Naive thymus-derived CD8-positive, alpha-beta T cell (primary cell): Measurements from ENCODE around the gene CACNA1A. TPM values are rescaled to one million over a fixed set of nuclear protein-coding genes. Genes with fewer than 3 reads are reported as not detected.
A peak's percentile ranks its signal among the peaks of the same experiment; 100 is the strongest.

ENCODE experiments used
- ATAC-seq, 2 donors: fragments of 150-1000 bp; cut with Tn5 transposase in 1 of 2; sonication (Bioruptor Pico), chemical (Tn5 transposase) in 1 of 2; 1 replicate in 1 of 2; 2 replicates in 1 of 2; pipeline ENCODE4 v1.10.0; 2021; ENCODE audit warnings: mild to moderate bottlenecking in 2 of 2, moderate library complexity in 2 of 2
- POLR2A ChIA-PET: fragments of 350-600 bp; sonication (Branson Sonifier 250); formaldehyde crosslinking; loops from one replicate; lab custom pipeline; 2021; ENCODE audit warnings: antibody characterized with exemption; lab: Charles Lee
- DNase-seq, 10 donors: peaks; one replicate each; pipeline versions ENCODE4 v3.0.0 to v3.0.0-alpha.2; 2020 to 2022
- H3K27ac Mint-ChIP-seq, 10 donors: one replicate each; pipeline ENCODE4 v1.8.0; 2020 to 2022; ENCODE audit warnings: mild to moderate bottlenecking in 10 of 10, mixed read lengths in 10 of 10, moderate library complexity in 4 of 10, inconsistent platforms in 1 of 10
- H3K27me3 Mint-ChIP-seq, 5 donors: one replicate each; pipeline ENCODE4 v1.8.0; 2021 to 2022; ENCODE audit warnings: mixed read lengths in 5 of 5
- H3K36me3 Mint-ChIP-seq, 3 donors: one replicate each; pipeline ENCODE4 v1.8.0; 2020 to 2022; ENCODE audit warnings: mixed read lengths in 3 of 3, mild to moderate bottlenecking in 2 of 3, inconsistent platforms in 1 of 3
- H3K4me1 Mint-ChIP-seq, 4 donors: one replicate each; pipeline ENCODE4 v1.8.0; 2021 to 2022; ENCODE audit warnings: mixed read lengths in 4 of 4
- H3K4me3 Mint-ChIP-seq, 10 donors: one replicate each; pipeline ENCODE4 v1.8.0; 2020 to 2022; ENCODE audit warnings: mild to moderate bottlenecking in 10 of 10, mixed read lengths in 10 of 10, moderate library complexity in 6 of 10, inconsistent platforms in 1 of 10
- H3K9me3 Mint-ChIP-seq, 9 donors: one replicate each; pipeline ENCODE4 v1.8.0; 2020 to 2022; ENCODE audit warnings: mixed read lengths in 9 of 9, mild to moderate bottlenecking in 3 of 9, inconsistent platforms in 1 of 9, moderate library complexity in 1 of 9
- polyA plus RNA-seq, 3 donors: library from polyadenylated mRNA; unstranded; fragments of 300-500 nt; fragmentation: Illumina TruSeq; gene quantifications; one replicate each; pipeline ENCODE4 v1.2.3, GENCODE V29; 2021
- total RNA-seq, 8 experiments: library from RNA in 2 of 8; stranded (reverse) in 2 of 8; gene quantifications; one replicate each; pipeline ENCODE4 v1.2.3 and lab custom pipeline; 2021 to 2026

The CACNA1A gene
- total and polyA plus RNA-seq, 5 experiments from 2014 or later, result 0.09 to 0.60 (median 0.36) TPM

DNA sequence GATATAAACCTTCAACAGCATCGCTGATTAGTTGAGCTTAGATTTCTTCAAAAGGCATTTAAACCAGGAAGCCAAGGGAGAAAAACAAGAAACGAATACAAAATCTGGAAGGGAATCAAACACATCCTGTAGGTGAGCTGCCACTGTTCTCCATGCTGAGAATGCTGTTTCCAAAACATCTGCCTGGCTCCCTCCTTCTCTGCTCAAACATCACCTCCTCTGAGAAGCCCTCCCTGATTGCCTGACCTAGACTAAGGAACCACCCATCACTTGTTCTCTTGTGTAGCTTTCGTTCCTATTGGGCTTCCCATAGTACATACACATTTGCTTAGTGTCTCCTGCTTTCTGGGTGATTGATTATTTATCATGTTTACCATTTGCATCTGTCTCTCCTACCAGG lies 152.7 kb downstream of the CACNA1A start:
- Mint-ChIP-seq H3K27ac (no peak overlapping the region), H3K9me3 (peaks cover 0 to 32% (median 5%) of the 10 kb centered on the region in 9 donors), H3K4me3 (no peak overlapping the region), H3K36me3 (peaks cover 0 to 8% (median 0%) of the 10 kb centered on the region in 3 donors), H3K27me3 (peaks cover 14 to 42% (median 22%) of the 10 kb centered on the region in 5 donors), H3K4me1 (no peaks in the 10 kb centered on the region)
- ATAC-seq, result no peak
- DNase-seq, result no peak
- POLR2A ChIA-PET, result no interaction called here

DNA sequence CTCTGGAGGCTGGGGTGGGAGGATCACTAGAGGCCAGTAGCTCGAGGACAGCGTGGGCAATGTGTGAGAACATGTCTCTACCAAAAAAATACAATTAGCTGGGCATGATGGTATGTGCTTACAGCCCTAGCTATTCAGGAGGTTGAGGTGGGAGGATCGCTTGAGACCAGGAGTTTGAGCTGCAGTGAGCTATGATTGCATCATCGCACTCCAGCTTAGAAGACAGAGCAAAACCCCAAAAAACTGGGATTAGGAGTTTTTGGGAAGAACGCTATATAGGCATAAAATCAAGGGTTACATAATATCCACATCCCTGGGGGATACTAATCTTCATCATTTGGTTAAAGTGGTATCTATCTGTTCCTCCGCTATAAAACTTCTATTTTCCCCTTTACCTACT lies 155.5 kb downstream of the CACNA1A start:
- Mint-ChIP-seq H3K27ac (peak overlapping the region in 1 of 10 donors; percentile 30), H3K4me1 (no peaks in the 10 kb centered on the region), H3K4me3 (no peak overlapping the region), H3K9me3 (peaks cover 0 to 37% (median 6%) of the 10 kb centered on the region in 9 donors), H3K27me3 (peaks cover 14 to 52% (median 27%) of the 10 kb centered on the region in 5 donors), H3K36me3 (peaks cover 0 to 13% (median 0%) of the 10 kb centered on the region in 3 donors)
- ATAC-seq, result no peak
- POLR2A ChIA-PET, result no interaction called here
- no peak for DNase-seq

DNA sequence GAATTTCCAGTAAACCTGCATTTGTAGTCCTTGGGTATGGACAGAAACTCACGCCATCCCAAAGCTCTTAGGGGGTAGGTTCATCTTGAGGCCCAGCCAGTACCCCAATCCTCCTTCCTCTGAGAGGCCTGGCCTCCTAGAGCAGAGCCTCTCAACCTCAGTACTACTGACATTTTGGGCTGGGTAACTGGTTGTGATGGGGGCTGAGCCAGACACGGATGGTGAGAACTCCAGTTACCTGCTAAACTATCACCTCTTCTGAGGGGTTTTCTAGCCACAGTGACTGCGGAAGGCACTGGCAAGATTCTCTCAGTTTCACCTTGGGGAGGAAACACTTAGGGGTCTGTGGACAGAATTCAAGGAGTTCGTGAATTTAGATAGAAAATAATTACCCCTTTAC lies 156.2 kb downstream of the CACNA1A start:
- ATAC-seq (no peak), DNase-seq (no peak)
- H3K27me3 Mint-ChIP-seq, result peaks cover 15 to 48% (median 24%) of the 10 kb centered on the region in 5 donors
- peaks cover 0 to 37% (median 6%) of the 10 kb centered on the region in 9 donors for H3K9me3 Mint-ChIP-seq
- no peaks in the 10 kb centered on the region for H3K4me1 Mint-ChIP-seq
- POLR2A ChIA-PET, result no interaction called here
- H3K36me3 Mint-ChIP-seq, result peaks cover 0 to 13% (median 0%) of the 10 kb centered on the region in 3 donors
- H3K4me3 Mint-ChIP-seq, result no peak overlapping the region
- H3K27ac Mint-ChIP-seq, result no peak overlapping the region

DNA sequence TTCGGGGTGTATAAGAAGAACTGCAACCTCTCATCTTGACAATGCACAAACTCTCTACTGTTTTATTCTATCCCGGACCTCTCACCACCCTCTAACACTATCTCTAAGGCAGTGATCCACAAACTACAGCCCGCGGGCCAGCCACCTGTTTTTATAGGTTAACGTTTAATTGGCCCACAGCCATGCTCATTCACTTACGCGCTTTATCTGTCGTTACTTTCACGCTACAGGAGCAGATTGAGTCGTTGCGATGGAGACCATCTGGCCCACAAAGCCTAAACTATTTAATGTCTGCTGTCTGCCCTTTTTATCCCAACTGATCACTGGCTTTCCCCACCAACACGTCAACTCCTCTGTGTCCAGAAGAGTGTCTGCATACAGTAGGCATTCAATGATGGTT lies 158.9 kb downstream of the CACNA1A start:
- Mint-ChIP-seq H3K27ac (no peak overlapping the region), H3K36me3 (peaks cover 0 to 13% (median 0%) of the 10 kb centered on the region in 3 donors), H3K4me1 (no peaks in the 10 kb centered on the region), H3K9me3 (peaks cover 0 to 48% (median 6%) of the 10 kb centered on the region in 9 donors), H3K4me3 (peak overlapping the region in 1 of 10 donors; percentile 22), H3K27me3 (peaks cover 14 to 34% (median 18%) of the 10 kb centered on the region in 5 donors)
- POLR2A ChIA-PET, result no interaction called here
- no peak for DNase-seq
- ATAC-seq, result no peak

DNA sequence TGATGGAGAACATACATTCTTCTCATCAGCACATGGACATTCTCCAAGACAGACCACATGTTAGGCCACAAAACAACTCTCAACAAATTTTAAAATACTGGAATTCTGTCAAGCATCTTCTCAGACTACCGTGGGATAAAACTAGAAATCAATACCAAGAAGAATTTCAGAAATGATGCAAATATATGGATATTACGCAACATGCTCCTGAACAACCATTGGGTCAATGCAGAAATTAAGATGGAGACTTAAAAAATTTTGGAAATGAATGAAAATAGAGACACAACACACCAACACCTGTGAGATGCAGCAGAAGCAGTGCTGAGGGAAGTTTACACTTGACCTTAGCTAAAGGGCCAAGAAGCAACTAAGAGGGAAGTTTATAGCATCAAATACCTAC lies 162.8 kb downstream of the CACNA1A start:
- POLR2A ChIA-PET, result no interaction called here
- H3K27ac Mint-ChIP-seq, result no peak overlapping the region
- peaks cover 0 to 29% (median 12%) of the 10 kb centered on the region in 9 donors for H3K9me3 Mint-ChIP-seq
- no peak overlapping the region for H3K4me3 Mint-ChIP-seq
- H3K27me3 Mint-ChIP-seq, result peaks cover 23 to 62% (median 24%) of the 10 kb centered on the region in 5 donors
- ATAC-seq, result no peak
- peaks cover 0 to 3% (median 0%) of the 10 kb centered on the region in 4 donors for H3K4me1 Mint-ChIP-seq
- peaks cover 0 to 5% (median 0%) of the 10 kb centered on the region in 3 donors for H3K36me3 Mint-ChIP-seq
- DNase-seq, result no peak

DNA sequence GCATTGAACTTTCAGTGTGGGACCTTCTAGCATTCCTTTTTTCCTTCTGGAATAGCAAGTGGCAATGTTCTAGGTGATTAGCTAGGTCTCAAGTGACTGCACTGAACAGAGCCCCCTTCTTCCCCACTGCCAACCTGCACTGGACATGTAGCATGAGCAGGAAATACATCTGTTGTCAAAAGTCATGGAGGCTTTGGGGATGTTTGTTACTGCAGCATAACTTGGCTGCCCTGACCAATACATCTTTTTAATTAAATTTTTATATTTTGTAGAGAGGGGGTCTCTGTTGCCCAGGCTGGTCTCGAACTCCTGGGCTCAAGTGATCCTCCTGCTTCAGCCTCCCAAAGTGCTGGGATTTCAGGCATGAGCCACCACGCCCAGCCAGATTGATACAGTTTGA lies 163.6 kb downstream of the CACNA1A start:
- Mint-ChIP-seq H3K27me3 (peaks cover 24 to 59% (median 25%) of the 10 kb centered on the region in 5 donors), H3K4me3 (no peak overlapping the region), H3K36me3 (peaks cover 0 to 5% (median 0%) of the 10 kb centered on the region in 3 donors), H3K27ac (no peak overlapping the region), H3K4me1 (peaks cover 0 to 3% (median 0%) of the 10 kb centered on the region in 4 donors), H3K9me3 (peaks cover 0 to 25% (median 12%) of the 10 kb centered on the region in 9 donors)
- DNase-seq, result no peak
- no peak for ATAC-seq
- POLR2A ChIA-PET, result no interaction called here

DNA sequence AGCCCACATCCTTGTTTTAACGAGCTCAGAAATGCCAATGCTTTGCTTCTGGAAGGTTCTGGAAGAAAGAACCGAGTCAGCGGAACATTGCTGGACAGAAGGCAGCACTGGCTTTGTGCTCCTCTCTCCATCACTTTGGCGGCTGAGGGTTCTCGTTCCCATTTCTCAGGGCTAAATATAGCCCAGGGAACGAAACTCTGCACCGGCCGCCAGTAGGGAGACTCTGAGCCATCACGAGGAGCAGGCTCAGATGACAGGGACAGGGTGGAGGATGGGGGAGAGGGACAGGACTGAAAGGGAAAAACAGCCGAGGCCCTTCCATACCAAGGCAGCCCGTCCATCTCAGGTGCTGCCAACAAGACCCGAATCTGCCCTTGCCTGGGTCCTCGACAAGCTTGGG lies 166.4 kb downstream of the CACNA1A start:
- DNase-seq (no peak), ATAC-seq (no peak)
- no peak overlapping the region for H3K4me3 Mint-ChIP-seq
- peaks cover 18 to 67% (median 27%) of the 10 kb centered on the region in 5 donors for H3K27me3 Mint-ChIP-seq
- peaks cover 0 to 3% (median 0%) of the 10 kb centered on the region in 4 donors for H3K4me1 Mint-ChIP-seq
- POLR2A ChIA-PET, result interaction anchor here (0.6 kb wide), 1 partner anchor 263 kb away, joined by 3 read pairs; no protein-coding TSS in a partner anchor
- peak overlapping the region in 1 of 10 donors; percentile 26 for H3K27ac Mint-ChIP-seq
- H3K9me3 Mint-ChIP-seq, result peaks cover 0 to 51% (median 22%) of the 10 kb centered on the region in 9 donors
- H3K36me3 Mint-ChIP-seq, result peaks cover 0 to 17% (median 0%) of the 10 kb centered on the region in 3 donors

DNA sequence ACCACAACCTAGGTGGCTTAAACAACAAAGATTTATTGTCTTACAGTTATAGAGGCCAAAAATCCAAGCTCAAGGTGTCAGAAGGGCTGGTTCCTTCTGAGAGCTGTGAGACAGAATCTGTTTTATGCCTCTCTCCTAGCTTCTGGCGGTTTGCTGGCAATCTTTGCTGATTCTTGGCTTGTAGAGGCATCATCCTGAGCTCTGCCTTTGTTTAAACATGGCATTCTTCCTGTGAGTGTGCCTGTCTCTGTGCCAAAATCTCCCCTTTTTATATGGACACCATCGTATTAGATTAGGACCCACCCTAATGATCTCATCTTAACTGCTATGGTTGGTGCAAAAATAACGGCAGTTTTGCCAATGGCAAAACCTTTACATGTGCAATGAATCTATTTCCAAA lies 169.1 kb downstream of the CACNA1A start:
- Mint-ChIP-seq H3K4me3 (no peak overlapping the region), H3K9me3 (peaks cover 0 to 34% (median 19%) of the 10 kb centered on the region in 9 donors), H3K27ac (no peak overlapping the region), H3K27me3 (peaks cover 22 to 86% (median 39%) of the 10 kb centered on the region in 5 donors), H3K36me3 (peaks cover 0 to 17% (median 0%) of the 10 kb centered on the region in 3 donors), H3K4me1 (peaks cover 0 to 3% (median 0%) of the 10 kb centered on the region in 4 donors)
- ATAC-seq (no peak), DNase-seq (no peak)
- POLR2A ChIA-PET, result no interaction called here

DNA sequence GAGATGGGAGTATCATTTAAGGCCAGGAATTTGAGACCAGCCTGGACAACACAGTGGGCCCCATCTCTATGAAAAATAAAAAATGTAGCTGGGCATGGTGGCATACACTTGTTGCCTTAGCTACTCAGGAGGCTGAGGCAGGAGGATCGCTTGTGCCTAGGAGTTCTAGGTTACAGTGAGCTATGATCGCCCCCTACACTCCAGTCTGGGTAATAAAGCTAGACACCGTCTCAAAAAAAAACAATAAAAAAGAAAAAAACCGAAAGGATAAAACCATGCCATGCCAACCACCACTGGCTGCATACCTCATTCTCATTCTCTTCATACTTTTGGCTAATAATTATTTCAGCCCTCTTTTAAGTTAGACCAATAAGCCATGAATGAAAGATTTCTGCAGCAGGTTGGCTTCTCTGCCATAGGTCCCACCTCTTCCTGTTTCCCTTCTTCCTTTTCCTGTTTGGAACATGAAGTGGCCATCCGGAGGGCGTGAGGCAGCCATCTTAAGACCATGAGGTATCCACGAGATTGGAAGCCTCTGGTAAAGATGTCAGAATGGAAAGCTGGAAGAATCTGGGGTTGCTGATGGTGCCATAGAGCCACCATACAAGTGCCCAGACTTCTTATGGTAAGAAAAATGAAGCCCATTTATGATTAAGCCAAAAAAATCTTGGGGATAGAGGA lies 171.3 kb downstream of the CACNA1A start:
- POLR2A ChIA-PET, result no interaction called here

DNA sequence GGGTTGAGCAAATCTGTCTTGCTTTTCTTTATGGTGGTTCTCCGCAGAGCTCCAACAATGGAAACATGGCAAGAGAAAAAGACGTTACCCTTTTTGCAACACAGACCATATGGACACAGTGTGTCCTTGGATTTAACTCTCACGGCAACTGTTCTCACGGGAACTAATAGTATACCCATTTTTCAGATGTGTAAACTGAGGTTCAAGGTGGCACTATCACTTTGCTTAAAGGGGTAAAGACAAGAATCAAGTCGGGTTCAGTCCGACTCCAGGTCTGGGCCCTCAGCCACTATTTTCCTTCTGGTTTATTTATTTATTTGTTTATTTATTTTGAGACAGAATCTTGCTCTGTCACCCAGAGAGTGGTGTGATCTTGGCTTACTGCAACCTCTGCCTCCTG lies 176.0 kb downstream of the CACNA1A start:
- POLR2A ChIA-PET, result no interaction called here
- Mint-ChIP-seq H3K36me3 (no peaks in the 10 kb centered on the region), H3K4me3 (no peak overlapping the region), H3K27ac (no peak overlapping the region), H3K4me1 (no peaks in the 10 kb centered on the region), H3K9me3 (peaks cover 0 to 2% (median 0%) of the 10 kb centered on the region in 9 donors), H3K27me3 (peaks cover 15 to 36% (median 31%) of the 10 kb centered on the region in 5 donors)
- no peak for DNase-seq
- no peak for ATAC-seq

More for the DNA sequence above, 171.3 kb downstream of the CACNA1A start:
- no peak for DNase-seq
- Mint-ChIP-seq H3K9me3 (peaks cover 0 to 29% (median 11%) of the 10 kb centered on the region in 9 donors), H3K36me3 (peaks cover 0 to 17% (median 0%) of the 10 kb centered on the region in 3 donors), H3K4me1 (no peaks in the 10 kb centered on the region), H3K27me3 (peaks cover 20 to 71% (median 32%) of the 10 kb centered on the region in 5 donors), H3K27ac (no peak overlapping the region), H3K4me3 (no peak overlapping the region)
- ATAC-seq, result no peak

DNA sequence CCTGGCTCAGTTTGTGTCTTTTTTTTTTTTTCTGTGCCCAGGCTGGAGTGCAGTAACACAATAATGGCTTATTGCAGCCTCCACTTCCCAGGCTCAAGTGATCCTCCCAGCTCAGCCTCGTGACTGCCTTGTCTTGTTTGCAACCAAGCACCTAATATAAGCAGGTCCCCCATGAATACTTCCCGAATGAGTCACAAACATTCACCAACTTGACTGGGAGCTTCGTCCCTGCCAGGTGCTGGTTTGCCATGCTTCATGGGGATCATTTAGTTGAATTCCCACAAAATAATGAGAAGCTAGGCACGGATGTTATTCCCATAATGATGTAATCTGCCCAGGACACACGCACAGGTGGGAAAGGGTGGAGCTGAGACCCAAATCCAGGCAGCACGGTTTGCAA lies 176.5 kb downstream of the CACNA1A start:
- Mint-ChIP-seq H3K36me3 (no peaks in the 10 kb centered on the region), H3K4me3 (no peak overlapping the region), H3K9me3 (no peaks in the 10 kb centered on the region), H3K4me1 (no peaks in the 10 kb centered on the region), H3K27ac (no peak overlapping the region), H3K27me3 (peaks cover 15 to 36% (median 31%) of the 10 kb centered on the region in 5 donors)
- POLR2A ChIA-PET, result no interaction called here
- DNase-seq (no peak), ATAC-seq (no peak)

DNA sequence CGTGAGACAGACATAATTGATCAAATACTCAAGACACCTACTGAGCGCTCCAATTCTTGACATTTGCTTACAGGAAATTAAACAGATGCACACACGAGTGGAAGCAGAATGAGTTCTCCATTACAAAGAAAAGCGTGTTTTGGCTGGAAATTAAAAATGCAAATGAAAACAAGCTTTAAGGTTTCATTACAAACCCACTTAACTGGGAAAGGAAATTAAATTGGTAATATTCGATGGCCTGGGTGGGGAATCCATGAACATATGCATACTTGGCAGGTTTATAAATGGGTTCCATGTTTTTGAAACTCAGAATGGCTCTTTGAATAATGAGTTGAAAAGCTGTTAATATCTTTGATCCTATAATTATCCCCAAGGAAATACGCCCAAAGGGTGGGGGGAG lies 178.0 kb downstream of the CACNA1A start:
- no peak for DNase-seq
- no peak overlapping the region for H3K27ac Mint-ChIP-seq
- H3K4me1 Mint-ChIP-seq, result no peaks in the 10 kb centered on the region
- H3K9me3 Mint-ChIP-seq, result peaks cover 0 to 11% (median 3%) of the 10 kb centered on the region in 9 donors
- peaks cover 0 to 9% (median 2%) of the 10 kb centered on the region in 3 donors for H3K36me3 Mint-ChIP-seq
- no peak overlapping the region for H3K4me3 Mint-ChIP-seq
- H3K27me3 Mint-ChIP-seq, result peaks cover 10 to 36% (median 27%) of the 10 kb centered on the region in 5 donors
- POLR2A ChIA-PET, result no interaction called here
- ATAC-seq, result no peak

DNA sequence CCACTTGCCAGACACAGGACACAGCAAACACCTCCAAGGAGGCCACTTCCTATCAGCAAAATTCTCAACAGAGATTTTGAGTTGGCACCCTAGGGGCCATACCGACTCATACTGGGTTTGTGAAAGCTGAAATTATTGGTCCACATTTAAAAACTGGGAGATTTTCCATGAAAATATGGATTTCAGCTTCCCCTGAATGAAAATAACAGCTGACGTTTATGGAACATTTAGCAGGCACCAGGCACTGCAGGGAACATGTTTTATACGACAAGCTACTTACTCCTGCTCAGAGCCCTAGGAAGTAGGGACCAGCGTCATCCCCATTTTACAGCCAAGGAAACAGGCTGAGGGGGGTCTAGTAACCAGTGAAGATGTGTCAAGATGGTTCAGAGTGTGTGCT lies 186.8 kb downstream of the CACNA1A start:
- Mint-ChIP-seq H3K27me3 (peaks cover 18 to 55% (median 31%) of the 10 kb centered on the region in 5 donors), H3K36me3 (peaks cover 0 to 25% (median 4%) of the 10 kb centered on the region in 3 donors), H3K27ac (peak overlapping the region in 1 of 10 donors; percentile 0), H3K4me3 (no peak overlapping the region), H3K9me3 (peaks cover 0 to 36% (median 11%) of the 10 kb centered on the region in 9 donors), H3K4me1 (no peaks in the 10 kb centered on the region)
- ATAC-seq (no peak), DNase-seq (no peak)
- POLR2A ChIA-PET, result no interaction called here
